Measurements from ENCODE around the gene FADS2.

DNA sequence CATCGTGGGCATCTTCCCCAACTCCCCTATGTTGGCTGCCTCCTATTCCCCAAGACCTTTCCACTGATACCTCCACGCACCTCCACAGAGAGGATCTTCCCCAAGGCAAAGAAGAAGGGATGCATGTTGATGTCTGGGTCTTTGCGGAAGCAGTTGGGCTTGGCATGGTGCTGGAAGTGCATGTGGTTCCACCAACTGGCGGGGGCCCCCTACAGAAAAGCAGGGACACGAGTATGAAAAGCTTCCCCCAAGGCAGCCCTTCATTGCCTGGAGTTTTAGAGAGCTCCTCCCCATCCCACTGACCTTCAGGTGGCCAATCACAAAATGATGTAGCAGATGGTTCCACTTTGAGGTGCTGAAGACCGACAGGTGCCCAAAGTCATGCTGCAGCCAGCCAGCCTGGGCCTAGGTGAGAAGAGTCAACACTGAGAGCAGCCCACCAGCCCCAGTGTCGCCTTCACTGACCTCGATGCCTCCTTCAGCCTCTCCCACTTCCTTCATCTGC is 17.4 kb upstream of the FADS2 start:
- TF ChIP-seq, protein P1, sequence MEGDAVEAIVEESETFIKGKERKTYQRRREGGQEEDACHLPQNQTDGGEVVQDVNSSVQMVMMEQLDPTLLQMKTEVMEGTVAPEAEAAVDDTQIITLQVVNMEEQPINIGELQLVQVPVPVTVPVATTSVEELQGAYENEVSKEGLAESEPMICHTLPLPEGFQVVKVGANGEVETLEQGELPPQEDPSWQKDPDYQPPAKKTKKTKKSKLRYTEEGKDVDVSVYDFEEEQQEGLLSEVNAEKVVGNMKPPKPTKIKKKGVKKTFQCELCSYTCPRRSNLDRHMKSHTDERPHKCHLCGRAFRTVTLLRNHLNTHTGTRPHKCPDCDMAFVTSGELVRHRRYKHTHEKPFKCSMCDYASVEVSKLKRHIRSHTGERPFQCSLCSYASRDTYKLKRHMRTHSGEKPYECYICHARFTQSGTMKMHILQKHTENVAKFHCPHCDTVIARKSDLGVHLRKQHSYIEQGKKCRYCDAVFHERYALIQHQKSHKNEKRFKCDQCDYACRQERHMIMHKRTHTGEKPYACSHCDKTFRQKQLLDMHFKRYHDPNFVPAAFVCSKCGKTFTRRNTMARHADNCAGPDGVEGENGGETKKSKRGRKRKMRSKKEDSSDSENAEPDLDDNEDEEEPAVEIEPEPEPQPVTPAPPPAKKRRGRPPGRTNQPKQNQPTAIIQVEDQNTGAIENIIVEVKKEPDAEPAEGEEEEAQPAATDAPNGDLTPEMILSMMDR (optimal IDR thresholded peaks at IDR 0.05 in 1 of 3, IDR thresholded peaks at IDR 0.05 in 1 of 3, conservative IDR thresholded peaks at IDR 0.05 in 1 of 3; ENCODE audit: extremely low read depth in 1 of 3, insufficient read depth in 2 of 3, low read length in 3 of 3): no peak
- no peak for TF ChIP-seq EZH2 (IDR thresholded peaks at IDR 0.05; ENCODE audit: low read length)
